Colon (tissue), 2 donors: Measurements from ENCODE around the gene STEAP1.

Experiments used
- FAIRE-seq: peaks from 2 replicates; lab custom pipeline; 2012; peaks lifted over from hg19 to GRCh38; lab: Jason Lieb, UNC
- donor health status: control.
- donor health status: control.

Gene STEAP1

DNA sequence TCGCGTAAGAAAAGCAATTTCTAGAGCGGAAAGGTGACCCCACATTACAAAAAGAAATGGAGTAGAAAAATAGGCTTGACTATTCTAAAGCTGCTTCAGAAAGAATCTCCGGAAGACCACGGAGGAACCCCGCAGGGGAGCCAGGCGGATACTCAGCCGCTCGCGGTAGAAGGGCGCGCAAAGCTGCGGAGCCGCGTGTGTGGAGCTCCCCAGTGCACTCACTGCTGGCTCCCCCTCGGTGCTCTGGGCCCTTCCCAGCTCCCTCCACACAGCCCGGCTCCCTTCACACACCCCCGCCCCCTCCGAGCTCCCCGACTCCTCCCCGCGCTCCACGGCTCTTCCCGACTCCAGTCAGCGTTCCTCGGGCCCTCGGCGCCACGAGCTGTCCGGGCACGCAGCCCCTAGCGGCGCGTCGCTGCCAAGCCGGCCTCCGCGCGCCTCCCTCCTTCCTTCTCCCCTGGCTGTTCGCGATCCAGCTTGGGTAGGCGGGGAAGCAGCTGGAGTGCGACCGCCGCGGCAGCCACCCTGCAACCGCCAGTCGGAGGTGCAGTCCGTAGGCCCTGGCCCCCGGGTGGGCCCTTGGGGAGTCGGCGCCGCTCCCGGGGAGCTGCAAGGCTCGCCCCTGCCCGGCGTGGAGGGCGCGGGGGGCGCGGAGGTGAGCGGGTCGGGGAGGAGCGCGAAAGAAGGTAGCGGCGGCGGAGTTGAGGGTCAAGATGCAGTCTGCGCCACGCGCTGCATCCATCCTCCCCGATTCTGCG is 57.3 kb downstream of the STEAP1 start, which contains the start of gene STEAP2:
Gene STEAP2, plus strand, starts transcription at position 350 of the 758 bp plus-strand sequence. CDS start 13,343 bp downstream, outside the sequence.
- FAIRE-seq, result no peak

GRCh38 chr7:90212149-90212495 is 57.9 kb downstream of the STEAP1 start:
- FAIRE-seq, result no peak

DNA sequence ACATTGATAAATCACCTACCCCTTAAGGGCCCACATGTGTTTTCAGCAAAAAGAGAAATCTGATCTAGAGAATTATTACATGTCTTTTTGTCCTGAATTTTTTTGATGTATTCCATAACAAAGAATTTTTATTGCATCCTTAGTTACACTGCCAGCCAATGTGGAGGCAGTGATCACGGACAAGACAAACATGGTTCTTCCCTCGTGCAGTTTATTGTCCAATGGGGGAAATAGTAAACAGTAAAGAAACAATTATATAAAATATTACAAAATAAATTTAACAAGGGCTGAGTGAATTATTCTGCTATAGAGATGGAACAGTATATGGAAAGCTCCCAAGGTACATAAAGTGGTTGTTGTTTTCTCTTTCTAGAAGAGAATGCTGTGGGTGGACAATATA is 59.3 kb downstream of the STEAP1 start:
- no peak for FAIRE-seq
